GM12864 (cell line): ENCODE data around the gene FNDC3B.

Experiments
- DNase-seq: peaks from one replicate; pipeline ENCODE4 v3.0.0-alpha.2; 2011; ENCODE audit warnings: low read depth
- H3K4me3 ChIP-seq: 2 replicates; pipeline ENCODE4 v1.5.1; 2011; ENCODE audit warnings: mild to moderate bottlenecking, low read depth, low read length, control low read depth
- TF ChIP-seq, protein P1 (sequence below): IDR thresholded peaks from 2 replicates; pipeline ENCODE4 v1.5.1; 2011; ENCODE audit warnings: low read depth, mild to moderate bottlenecking, moderate library complexity, low read length, control low read depth, inconsistent platforms; ENCODE audit errors: missing control alignments

Gene FNDC3B

DNA sequence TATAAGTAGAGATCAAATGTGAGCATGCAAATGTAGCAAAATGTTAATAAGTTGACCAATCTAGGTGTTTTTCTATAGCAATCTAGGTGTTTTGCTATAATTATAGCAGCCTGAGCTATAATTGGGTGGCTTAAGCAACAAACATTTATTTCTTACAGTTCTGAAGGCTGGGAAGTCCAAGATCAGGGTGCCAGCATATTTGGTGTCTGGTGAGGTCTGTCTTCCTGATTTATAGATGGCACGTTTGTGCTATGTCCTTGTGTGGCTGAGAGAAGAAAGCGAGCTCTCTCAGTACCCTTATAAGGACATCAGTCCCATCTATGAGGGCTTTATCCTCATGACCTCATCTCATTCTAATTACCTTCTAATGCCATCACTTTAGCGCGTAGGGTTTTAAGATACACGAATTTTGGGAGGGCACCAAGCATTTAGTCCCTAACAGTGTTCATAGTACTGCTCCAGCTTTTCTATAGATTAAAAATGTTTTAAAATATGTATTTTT lies 237.8 kb downstream of the FNDC3B start:
- TF ChIP-seq, protein P1, sequence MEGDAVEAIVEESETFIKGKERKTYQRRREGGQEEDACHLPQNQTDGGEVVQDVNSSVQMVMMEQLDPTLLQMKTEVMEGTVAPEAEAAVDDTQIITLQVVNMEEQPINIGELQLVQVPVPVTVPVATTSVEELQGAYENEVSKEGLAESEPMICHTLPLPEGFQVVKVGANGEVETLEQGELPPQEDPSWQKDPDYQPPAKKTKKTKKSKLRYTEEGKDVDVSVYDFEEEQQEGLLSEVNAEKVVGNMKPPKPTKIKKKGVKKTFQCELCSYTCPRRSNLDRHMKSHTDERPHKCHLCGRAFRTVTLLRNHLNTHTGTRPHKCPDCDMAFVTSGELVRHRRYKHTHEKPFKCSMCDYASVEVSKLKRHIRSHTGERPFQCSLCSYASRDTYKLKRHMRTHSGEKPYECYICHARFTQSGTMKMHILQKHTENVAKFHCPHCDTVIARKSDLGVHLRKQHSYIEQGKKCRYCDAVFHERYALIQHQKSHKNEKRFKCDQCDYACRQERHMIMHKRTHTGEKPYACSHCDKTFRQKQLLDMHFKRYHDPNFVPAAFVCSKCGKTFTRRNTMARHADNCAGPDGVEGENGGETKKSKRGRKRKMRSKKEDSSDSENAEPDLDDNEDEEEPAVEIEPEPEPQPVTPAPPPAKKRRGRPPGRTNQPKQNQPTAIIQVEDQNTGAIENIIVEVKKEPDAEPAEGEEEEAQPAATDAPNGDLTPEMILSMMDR: no peak
- no peak overlapping the region for H3K4me3 ChIP-seq
- no peak for DNase-seq

DNA sequence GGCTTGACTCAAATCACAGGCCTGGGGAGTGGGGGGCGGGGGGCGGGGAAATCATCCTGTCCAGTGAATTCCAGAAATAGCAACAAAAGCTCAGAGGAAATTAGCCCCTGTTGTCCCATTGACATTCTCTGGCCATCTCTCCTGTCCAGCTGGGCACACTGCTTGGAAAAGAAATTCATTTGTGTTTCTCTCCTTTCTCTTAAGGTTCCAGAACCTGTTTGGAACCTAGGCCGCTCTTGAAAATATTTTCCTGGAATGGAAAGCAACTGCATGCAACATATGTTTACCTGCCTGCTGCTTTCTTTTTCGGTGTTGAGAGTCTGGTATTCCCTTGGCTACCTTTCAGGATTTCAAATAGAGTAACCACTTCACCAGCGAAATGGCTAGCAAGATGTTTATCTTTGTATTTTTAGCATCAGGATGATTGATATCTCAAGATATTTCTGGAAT lies 239.8 kb downstream of the FNDC3B start:
- no peak overlapping the region for H3K4me3 ChIP-seq
- DNase-seq: no peak
- TF ChIP-seq, protein P1: no peak

DNA sequence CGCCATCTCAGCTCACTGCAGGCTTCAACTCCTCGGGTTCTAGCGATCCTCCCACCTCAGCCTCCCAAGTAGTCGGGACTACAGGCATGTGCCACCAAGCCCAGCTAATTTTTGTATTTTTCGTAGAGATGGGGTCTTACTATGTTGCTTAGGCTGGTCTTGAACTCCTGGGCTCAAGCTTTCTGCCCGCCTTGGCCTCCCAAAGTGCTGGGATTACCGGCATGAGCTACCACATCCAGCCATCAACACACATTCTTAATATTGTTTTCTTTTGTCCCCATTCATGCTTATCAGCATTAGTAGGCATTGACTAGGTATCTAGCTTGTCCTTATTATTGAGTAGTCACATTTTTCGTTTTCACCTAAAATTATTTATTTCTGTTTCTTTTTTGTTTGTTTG lies 240.6 kb downstream of the FNDC3B start:
- TF ChIP-seq, protein P1: no peak
- DNase-seq: no peak
- H3K4me3 ChIP-seq: no peak overlapping the region

DNA sequence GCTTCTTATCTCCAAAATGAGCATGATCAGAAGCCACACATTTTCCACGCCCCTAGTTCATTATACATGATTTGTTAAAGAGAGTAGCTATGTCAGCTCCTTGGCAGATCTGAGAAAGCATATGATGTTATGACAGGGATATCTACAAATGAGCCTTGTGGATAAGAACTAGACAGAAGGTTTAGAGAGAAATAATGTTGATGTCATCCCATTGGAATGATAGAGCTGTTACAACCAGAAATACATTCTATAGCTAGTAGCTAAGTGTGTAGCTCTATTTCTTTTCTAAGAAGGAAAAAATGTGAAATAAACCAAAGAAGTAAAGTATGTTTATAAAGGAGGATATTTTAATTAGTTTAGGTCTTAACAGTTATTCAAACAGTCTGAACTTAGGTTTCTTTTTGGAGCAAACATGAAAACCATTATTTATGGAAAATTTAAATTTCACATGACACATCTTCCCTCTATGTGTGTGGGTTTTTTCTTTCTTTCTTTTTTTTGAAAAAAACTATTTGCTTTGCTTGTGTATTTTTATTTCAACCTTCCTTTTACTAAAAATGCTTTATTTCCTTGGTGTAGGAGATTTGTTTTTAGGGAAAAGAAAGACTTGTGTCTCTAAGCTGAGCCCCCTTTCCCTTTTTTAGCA lies 241.2 kb downstream of the FNDC3B start:
- TF ChIP-seq, protein P1: no peak
- DNase-seq: no peak
- no peak overlapping the region for H3K4me3 ChIP-seq

DNA sequence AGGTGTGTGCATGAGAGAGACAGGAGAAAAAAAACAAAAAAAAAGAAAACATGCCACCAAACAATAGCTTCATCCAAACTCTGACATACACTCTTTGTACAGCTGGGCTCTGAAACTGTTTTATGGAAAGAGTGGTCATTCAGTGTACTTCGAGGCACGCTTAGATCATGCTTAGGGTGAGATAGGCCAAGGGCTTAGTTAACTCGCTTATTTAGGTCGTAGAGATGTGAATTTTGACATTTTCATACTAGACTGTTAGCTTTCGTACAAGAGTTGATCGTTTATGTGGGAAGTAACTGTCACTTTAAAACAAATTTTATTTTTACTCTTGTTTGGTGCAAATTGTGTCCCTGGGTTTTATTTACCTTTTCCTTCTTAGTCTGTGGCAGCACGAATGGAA lies 242.5 kb downstream of the FNDC3B start:
- no peak overlapping the region for H3K4me3 ChIP-seq
- DNase-seq: no peak
- TF ChIP-seq, protein P1: no peak

DNA sequence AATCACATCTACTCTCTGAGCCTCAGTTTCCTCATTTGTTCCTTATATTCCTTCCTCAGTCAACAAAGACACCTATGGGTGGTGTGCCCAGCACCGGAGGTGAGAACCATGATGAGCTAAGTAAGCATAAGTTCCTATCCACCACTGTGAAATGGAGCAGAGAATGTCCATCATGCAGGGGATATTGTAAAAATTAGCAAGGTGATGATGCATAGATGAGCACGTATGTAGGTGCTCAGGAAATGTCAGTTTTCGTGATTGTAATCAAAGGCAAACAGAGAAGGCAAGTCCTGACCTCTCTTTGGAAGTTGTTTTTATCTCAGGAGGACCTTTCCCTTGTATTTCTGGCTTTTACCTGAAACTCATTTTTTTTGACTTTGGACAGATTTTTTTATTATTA lies 243.5 kb downstream of the FNDC3B start:
- H3K4me3 ChIP-seq: no peak overlapping the region
- no peak for DNase-seq
- TF ChIP-seq, protein P1: no peak

DNA sequence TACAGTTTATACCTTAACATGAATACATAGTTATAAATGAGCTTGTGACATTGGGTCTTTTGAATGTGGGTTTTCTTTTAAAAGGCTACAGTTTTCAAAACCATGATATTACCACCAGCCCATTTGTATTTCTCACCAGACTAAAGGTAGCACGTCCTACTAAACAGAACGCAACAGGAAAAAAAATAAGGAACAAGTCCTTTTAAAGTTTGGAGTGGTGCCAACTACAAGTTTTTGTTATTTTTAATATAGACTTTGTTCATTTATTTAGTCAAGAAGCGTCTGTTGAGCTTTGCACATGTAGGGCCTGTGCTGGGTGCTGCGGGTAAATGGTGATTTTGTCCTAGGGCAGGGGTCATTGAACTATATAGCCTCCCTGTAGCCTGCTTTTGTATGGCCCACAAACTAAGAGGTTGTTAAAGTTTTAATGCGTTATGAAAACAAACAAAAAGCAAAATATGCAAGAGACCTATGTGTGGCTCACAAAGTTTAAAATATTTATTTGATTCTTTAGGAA lies 244.5 kb downstream of the FNDC3B start:
- DNase-seq: no peak
- TF ChIP-seq, protein P1: no peak
- no peak overlapping the region for H3K4me3 ChIP-seq
